ENCODE measurements around the gene MYLK2.

DNA sequence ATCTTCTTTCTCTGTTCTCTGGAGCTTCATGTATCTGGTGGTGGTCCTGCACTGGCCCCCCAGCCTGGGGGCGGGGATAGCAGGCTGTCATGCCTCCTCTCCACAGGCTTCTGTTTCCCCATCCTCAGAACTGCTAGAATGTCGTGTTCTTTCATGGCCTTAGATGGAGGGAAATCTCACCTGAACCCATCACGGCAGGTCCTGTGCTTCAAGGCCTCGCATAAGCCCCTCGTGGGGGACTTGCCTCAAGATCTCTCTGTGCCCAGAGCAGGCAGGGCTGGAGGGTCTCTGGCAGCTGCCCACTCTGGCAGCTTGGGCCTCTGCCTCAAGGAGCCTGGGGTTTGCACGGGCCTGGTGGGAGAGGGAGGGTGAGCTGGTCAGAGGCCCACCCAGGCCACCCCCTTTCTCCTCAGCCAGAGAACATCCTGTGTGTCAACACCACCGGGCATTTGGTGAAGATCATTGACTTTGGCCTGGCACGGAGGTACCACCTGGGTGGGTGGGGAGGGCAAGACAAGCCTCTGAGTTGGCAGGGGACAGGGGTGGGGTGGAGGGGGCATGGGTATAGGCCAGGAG is 11.3 kb downstream of the MYLK2 start:
- TF ChIP-seq CTCF (conservative IDR thresholded peaks at IDR 0.05; ENCODE audit: low read length) (no peak), EZH2phosphoT487 (IDR thresholded peaks at IDR 0.05; ENCODE audit: borderline replicate concordance, low read depth, low read length) (no peak)
